ENCODE results near the gene PLXDC2.

DNA sequence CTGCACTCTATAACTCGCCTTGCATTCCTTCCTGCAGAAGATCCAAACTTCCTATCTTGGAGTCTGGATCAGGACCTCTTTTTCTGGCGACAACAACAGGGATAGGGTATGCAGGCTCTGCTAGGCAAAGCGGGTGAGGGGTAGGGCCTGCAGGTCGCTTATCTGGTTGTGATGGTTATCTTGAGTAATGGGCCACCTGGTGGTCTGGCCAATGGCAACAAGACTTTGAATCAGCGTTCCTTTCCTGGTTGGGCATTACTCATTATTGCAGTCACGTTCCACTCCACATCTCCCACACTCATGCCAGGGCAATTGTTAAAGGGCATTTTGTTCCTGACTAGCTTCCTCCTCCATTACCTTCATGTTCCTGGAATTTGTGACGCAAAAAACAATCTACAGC, 48.4 kb upstream of the PLXDC2 start:
- TF ChIP-seq, protein P1, sequence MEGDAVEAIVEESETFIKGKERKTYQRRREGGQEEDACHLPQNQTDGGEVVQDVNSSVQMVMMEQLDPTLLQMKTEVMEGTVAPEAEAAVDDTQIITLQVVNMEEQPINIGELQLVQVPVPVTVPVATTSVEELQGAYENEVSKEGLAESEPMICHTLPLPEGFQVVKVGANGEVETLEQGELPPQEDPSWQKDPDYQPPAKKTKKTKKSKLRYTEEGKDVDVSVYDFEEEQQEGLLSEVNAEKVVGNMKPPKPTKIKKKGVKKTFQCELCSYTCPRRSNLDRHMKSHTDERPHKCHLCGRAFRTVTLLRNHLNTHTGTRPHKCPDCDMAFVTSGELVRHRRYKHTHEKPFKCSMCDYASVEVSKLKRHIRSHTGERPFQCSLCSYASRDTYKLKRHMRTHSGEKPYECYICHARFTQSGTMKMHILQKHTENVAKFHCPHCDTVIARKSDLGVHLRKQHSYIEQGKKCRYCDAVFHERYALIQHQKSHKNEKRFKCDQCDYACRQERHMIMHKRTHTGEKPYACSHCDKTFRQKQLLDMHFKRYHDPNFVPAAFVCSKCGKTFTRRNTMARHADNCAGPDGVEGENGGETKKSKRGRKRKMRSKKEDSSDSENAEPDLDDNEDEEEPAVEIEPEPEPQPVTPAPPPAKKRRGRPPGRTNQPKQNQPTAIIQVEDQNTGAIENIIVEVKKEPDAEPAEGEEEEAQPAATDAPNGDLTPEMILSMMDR (IDR thresholded peaks at IDR 0.05) = no peak
- no peak for TF ChIP-seq EZH2 (IDR thresholded peaks at IDR 0.05; ENCODE audit: borderline replicate concordance, insufficient read depth, low read depth, low read length, poor library complexity, severe bottlenecking)

All from B cell (primary cell).